ENCODE measurements around the gene PRR15.

Gene PRR15

GRCh38 chr7:29561271-29561670 is 2.4 kb upstream of the PRR15 start:
- H3K4me1 Mint-ChIP-seq: peaks cover 19% of the 10 kb centered on the region
- H3K36me3 Mint-ChIP-seq (ENCODE audit: low read depth): peaks cover 1% of the 10 kb centered on the region
- no peak overlapping the region for H3K4me3 Mint-ChIP-seq
- H3K27ac Mint-ChIP-seq: no peak overlapping the region
- H3K27me3 Mint-ChIP-seq: peaks cover 63% of the 10 kb centered on the region
- ATAC-seq (no peak), DNase-seq (no peak)
- peaks cover 3% of the 10 kb centered on the region for H3K9me3 Mint-ChIP-seq

GRCh38 chr7:29562307-29562706 is 1.3 kb upstream of the PRR15 start:
- ATAC-seq (no peak), DNase-seq (no peak)
- peaks cover 68% of the 10 kb centered on the region for H3K27me3 Mint-ChIP-seq
- H3K36me3 Mint-ChIP-seq (ENCODE audit: low read depth): peaks cover 1% of the 10 kb centered on the region
- peaks cover 19% of the 10 kb centered on the region for H3K4me1 Mint-ChIP-seq
- no peaks in the 10 kb centered on the region for H3K9me3 Mint-ChIP-seq
- H3K27ac Mint-ChIP-seq: no peak overlapping the region
- H3K4me3 Mint-ChIP-seq: no peak overlapping the region

- H3K4me3 Mint-ChIP-seq: peak overlapping the region; percentile 77
- DNase-seq (peak; percentile 7), ATAC-seq (no peak)
These were observed 1.0 kb downstream of the PRR15 start for GRCh38 chr7:29564496-29565223.

GRCh38 chr7:29565224-29565630 is 1.6 kb downstream of the PRR15 start:
- peaks cover 19% of the 10 kb centered on the region for H3K4me1 Mint-ChIP-seq
- H3K9me3 Mint-ChIP-seq: no peaks in the 10 kb centered on the region
- H3K27ac Mint-ChIP-seq: no peak overlapping the region
- peaks cover 1% of the 10 kb centered on the region for H3K36me3 Mint-ChIP-seq (ENCODE audit: low read depth)
- ATAC-seq: no peak
- peaks cover 69% of the 10 kb centered on the region for H3K27me3 Mint-ChIP-seq
- no peak overlapping the region for H3K4me3 Mint-ChIP-seq
- no peak for DNase-seq

More at GRCh38 chr7:29564496-29565223, 1.0 kb downstream of the PRR15 start:
- Mint-ChIP-seq H3K27ac (no peak overlapping the region), H3K9me3 (no peaks in the 10 kb centered on the region), H3K4me1 (peaks cover 19% of the 10 kb centered on the region), H3K27me3 (peaks cover 70% of the 10 kb centered on the region), H3K36me3 (ENCODE audit: low read depth) (peaks cover 1% of the 10 kb centered on the region)

DNA sequence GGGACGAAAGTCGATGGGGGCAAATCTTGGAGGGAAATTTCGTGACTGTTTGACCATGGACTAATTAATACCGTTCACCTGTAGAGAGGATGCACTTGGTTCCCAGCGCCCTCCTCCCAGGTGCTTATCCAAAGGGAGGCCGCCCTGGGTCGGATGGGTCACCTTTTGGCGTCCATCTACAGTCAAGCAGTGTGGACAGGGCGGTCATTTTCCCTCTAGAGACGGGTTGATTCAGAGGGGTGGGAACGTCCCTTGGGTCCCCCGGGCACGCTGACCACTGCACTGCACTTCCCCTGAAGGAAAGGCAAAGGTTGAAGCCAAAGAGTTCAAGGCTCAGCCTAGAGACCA is 2.0 kb downstream of the PRR15 start:
- Mint-ChIP-seq H3K4me1 (peaks cover 19% of the 10 kb centered on the region), H3K9me3 (no peaks in the 10 kb centered on the region), H3K27me3 (peaks cover 66% of the 10 kb centered on the region), H3K4me3 (no peak overlapping the region), H3K27ac (no peak overlapping the region), H3K36me3 (ENCODE audit: low read depth) (peaks cover 1% of the 10 kb centered on the region)
- DNase-seq (no peak), ATAC-seq (no peak)

GRCh38 chr7:29565982-29566746 is 2.5 kb downstream of the PRR15 start:
- Mint-ChIP-seq H3K4me1 (peaks cover 19% of the 10 kb centered on the region), H3K27me3 (peaks cover 63% of the 10 kb centered on the region), H3K27ac (no peak overlapping the region), H3K9me3 (no peaks in the 10 kb centered on the region), H3K4me3 (peak overlapping the region; percentile 21), H3K36me3 (ENCODE audit: low read depth) (peaks cover 1% of the 10 kb centered on the region)
- peak; percentile 1 for DNase-seq
- ATAC-seq: no peak

- H3K36me3 Mint-ChIP-seq (ENCODE audit: low read depth): peaks cover 1% of the 10 kb centered on the region
- ATAC-seq: no peak
These were observed 3.5 kb downstream of the PRR15 start for GRCh38 chr7:29567174-29567573.

DNA sequence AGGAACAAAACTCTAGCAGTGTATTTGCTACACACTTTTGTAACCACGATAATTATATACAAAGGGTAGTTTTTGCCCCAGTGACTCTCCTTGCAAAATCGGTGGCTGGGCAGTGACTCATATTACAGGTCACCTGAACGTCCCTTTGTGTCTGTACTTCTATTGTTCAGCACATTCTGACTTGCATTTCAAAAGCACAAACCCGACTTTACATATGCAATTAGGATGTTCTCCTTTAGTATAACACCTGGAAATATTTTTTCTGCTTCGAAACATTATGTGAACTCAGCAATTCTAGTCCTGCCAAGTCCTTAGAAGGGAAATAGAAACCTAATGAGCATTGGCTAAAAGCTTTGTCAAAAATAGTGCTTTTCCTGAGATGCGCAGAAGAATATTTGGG is 6.0 kb downstream of the PRR15 start:
- no peaks in the 10 kb centered on the region for H3K9me3 Mint-ChIP-seq
- H3K36me3 Mint-ChIP-seq (ENCODE audit: low read depth): no peaks in the 10 kb centered on the region
- H3K4me1 Mint-ChIP-seq: peaks cover 12% of the 10 kb centered on the region
- H3K27ac Mint-ChIP-seq: no peak overlapping the region
- H3K4me3 Mint-ChIP-seq: no peak overlapping the region
- ATAC-seq: no peak
- H3K27me3 Mint-ChIP-seq: peaks cover 50% of the 10 kb centered on the region
- no peak for DNase-seq

More at GRCh38 chr7:29567174-29567573, 3.5 kb downstream of the PRR15 start:
- Mint-ChIP-seq H3K4me1 (peaks cover 19% of the 10 kb centered on the region), H3K27me3 (peaks cover 57% of the 10 kb centered on the region), H3K4me3 (no peak overlapping the region), H3K27ac (no peak overlapping the region), H3K9me3 (no peaks in the 10 kb centered on the region)
- DNase-seq: no peak

DNA sequence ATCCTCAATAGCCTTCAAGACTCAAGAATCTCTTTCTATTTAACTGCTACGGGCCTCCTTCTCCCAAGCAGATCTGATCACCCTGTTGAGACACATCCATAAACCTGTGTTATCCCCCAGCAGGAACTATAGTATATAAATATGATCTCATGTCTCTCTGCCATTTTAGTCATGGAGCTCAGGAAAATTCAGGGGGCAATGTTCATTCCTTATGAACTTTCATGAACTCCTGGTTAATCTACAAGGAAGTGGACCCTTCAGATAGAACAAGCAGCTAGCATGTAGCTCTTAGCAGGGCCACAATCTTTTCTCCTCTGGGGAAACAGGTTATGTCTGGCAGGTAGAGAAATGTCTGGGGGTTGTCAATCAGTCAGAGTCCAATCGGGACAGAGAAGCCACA is 8.9 kb downstream of the PRR15 start:
- Mint-ChIP-seq H3K4me3 (no peak overlapping the region), H3K9me3 (peaks cover 8% of the 10 kb centered on the region), H3K27me3 (peaks cover 28% of the 10 kb centered on the region), H3K27ac (no peak overlapping the region), H3K36me3 (ENCODE audit: low read depth) (peaks cover 2% of the 10 kb centered on the region), H3K4me1 (no peaks in the 10 kb centered on the region)
- no peak for ATAC-seq
- DNase-seq: no peak

DNA sequence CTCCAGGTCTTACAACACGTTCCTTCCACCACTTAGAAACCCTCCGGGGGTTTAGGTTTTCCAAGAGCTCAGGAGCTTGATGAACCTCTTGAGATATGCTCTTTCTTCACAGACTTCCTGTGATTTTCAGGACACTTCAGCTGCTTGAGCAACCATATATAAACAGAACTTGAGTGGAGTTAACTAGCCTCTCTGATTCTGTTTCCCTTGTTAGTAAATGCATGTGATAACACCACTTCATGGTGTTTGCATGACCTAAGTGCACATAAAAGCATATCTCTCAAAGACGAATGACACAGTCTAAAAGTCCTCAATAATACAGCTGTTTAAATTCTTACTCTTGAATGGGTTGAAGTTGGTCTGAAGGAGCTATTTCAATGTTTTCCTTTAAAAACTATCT is 9.9 kb downstream of the PRR15 start:
- H3K27me3 Mint-ChIP-seq: peaks cover 20% of the 10 kb centered on the region
- ATAC-seq (no peak), DNase-seq (no peak)
- no peak overlapping the region for H3K4me3 Mint-ChIP-seq
- peaks cover 11% of the 10 kb centered on the region for H3K9me3 Mint-ChIP-seq
- peaks cover 2% of the 10 kb centered on the region for H3K36me3 Mint-ChIP-seq (ENCODE audit: low read depth)
- no peak overlapping the region for H3K27ac Mint-ChIP-seq
- no peaks in the 10 kb centered on the region for H3K4me1 Mint-ChIP-seq

DNA sequence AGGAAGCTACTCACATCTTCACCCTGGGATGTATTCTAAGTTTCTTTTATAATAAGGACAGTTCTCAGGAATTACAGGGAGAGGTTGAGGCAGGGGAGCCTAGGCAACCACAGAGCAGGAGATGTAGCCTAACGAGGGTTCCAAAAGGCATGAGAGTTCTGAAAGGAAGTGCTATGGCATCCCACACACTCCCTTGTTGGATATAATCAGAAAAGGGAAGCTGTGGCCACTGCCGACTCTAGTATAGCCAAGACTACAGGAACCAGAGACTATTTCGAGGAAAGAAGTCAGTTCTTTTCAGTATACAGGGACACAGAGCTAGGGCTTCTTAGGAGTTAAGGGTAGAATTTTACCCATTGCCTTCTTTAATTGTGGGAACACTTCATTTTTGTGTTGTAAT is 11.0 kb downstream of the PRR15 start:
- DNase-seq: no peak
- H3K4me1 Mint-ChIP-seq: no peaks in the 10 kb centered on the region
- no peak overlapping the region for H3K4me3 Mint-ChIP-seq
- H3K36me3 Mint-ChIP-seq (ENCODE audit: low read depth): peaks cover 2% of the 10 kb centered on the region
- H3K27me3 Mint-ChIP-seq: peaks cover 18% of the 10 kb centered on the region
- ATAC-seq: no peak
- H3K27ac Mint-ChIP-seq: no peak overlapping the region
- H3K9me3 Mint-ChIP-seq: peaks cover 11% of the 10 kb centered on the region

DNA sequence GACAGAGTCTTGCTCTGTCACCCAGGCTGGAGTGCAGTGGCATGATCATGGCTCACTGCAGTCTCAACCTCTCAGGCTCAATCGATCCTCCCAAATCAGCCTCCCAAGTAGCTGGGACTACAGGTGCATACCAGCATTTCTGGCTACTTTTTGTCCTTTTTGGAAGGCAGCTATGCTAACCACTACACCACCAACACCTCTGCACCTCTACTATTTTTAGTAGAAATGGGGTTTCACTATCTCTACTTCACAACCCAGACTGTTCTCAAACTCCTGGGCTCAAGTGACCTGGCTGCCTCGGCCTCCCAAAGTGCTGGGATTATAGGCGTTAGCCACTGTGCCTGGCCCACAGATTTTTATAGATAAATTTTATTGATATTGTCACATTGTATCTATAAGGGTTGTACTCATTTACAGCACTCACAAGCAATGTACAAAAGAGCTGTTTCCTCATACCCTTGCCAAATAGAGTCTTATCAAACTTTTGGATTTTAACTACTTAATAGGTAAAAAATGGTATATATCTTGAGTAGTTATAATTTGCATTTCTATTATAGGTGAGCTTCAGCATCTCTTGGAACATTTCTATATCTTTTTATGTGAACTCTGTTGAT is 23.7 kb downstream of the PRR15 start:
- ATAC-seq: no peak
- no peak for DNase-seq
- no peaks in the 10 kb centered on the region for H3K36me3 Mint-ChIP-seq (ENCODE audit: low read depth)
- H3K4me3 Mint-ChIP-seq: no peak overlapping the region
- no peak overlapping the region for H3K27ac Mint-ChIP-seq
- H3K9me3 Mint-ChIP-seq: no peaks in the 10 kb centered on the region
- H3K4me1 Mint-ChIP-seq: peaks cover 5% of the 10 kb centered on the region
- peaks cover 7% of the 10 kb centered on the region for H3K27me3 Mint-ChIP-seq

DNA sequence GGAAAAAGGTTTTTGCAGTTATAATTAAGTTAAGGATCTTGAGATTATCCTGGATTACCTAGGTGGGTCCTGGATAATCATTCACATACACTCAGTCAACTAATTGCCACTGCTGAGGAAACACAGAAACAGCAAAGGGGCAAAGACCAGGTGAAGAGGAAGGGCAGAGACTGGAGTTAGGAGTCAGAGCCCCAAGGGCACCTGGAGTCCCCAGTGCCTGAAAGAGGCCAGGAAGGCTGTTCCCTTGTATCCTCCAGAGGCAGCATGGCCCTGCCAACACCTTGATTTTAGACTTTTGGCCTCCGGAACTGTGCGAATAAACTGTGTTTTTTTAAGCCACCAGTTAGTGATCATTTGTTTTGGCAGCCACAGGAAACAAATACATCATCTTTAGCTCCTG is 24.6 kb downstream of the PRR15 start:
- no peaks in the 10 kb centered on the region for H3K9me3 Mint-ChIP-seq
- no peaks in the 10 kb centered on the region for H3K36me3 Mint-ChIP-seq (ENCODE audit: low read depth)
- no peak overlapping the region for H3K4me3 Mint-ChIP-seq
- DNase-seq: no peak
- ATAC-seq: no peak
- H3K27me3 Mint-ChIP-seq: peaks cover 7% of the 10 kb centered on the region
- H3K27ac Mint-ChIP-seq: no peak overlapping the region
- peaks cover 5% of the 10 kb centered on the region for H3K4me1 Mint-ChIP-seq

- peaks cover 7% of the 10 kb centered on the region for H3K27me3 Mint-ChIP-seq
- peak overlapping the region; percentile 31 for H3K4me3 Mint-ChIP-seq
- H3K27ac Mint-ChIP-seq: no peak overlapping the region
- peak; percentile 31 for DNase-seq
- H3K4me1 Mint-ChIP-seq: peaks cover 5% of the 10 kb centered on the region
- no peak for ATAC-seq
- H3K9me3 Mint-ChIP-seq: no peaks in the 10 kb centered on the region
- no peaks in the 10 kb centered on the region for H3K36me3 Mint-ChIP-seq (ENCODE audit: low read depth)
These were observed 25.5 kb downstream of the PRR15 start for GRCh38 chr7:29588900-29589696.

All from activated naive CD8-positive, alpha-beta T cell treated with anti-CD3 and anti-CD28 coated beads, Interleukin-2, amount 50 U/mL, for 24 hours (primary cell).